Esophagus squamous epithelium (tissue), 4 donors: ENCODE measurements around the gene GRIN3B.

Experiments
- CTCF ChIP-seq, 6 experiments: fragments of 450-650 bp in 4 of 6; fragments of 200-600 bp in 2 of 6; sonication (generic) in 2 of 6; IDR thresholded peaks; one replicate each; pipeline ENCODE4 v1.5.1; 2016 to 2019; ENCODE audit warnings: antibody characterized with exemption in 6 of 6, mild to moderate bottlenecking in 4 of 6, moderate library complexity in 4 of 6
- POLR2A ChIP-seq, 4 donors: fragments of 450-650 bp; IDR thresholded peaks; one replicate each; pipeline ENCODE4 v1.6.1; 2017; ENCODE audit warnings: antibody characterized with exemption in 4 of 4, mild to moderate bottlenecking in 4 of 4, moderate library complexity in 3 of 4

DNA sequence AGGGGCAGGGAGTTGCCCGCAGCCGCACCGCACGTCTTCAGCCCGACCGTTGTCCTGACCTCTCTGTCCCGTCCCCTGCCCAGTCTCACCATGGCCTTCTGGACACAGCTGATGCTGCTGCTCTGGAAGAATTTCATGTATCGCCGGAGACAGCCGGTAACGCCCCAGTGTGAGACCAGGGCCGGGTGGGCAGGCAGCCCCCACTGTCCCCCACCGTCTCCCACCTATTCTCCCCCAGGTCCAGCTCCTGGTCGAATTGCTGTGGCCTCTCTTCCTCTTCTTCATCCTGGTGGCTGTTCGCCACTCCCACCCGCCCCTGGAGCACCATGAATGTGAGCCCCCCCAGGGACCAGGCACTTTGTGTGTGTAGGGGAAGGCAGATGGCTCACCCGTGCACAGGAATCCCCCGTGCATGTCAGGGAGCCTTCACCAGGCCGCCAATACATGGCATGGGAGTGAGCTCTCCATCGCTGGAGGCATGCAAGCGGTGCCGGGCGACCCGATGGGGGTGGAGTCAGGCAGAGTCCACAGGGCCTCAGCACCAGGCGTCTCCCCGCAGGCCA lies 41.1 kb downstream of the GRIN3B start:
- no peak for TF ChIP-seq CTCF (IDR thresholded peaks at IDR 0.05)
- TF ChIP-seq POLR2A (IDR thresholded peaks at IDR 0.05): no peak
